Natural killer cell (primary cell): ENCODE results near the gene ENSA. TPM values are rescaled to one million over a fixed set of nuclear protein-coding genes. Genes with fewer than 3 reads are reported as not detected.
"Not testable (repeated sequence)": the region's sequence is repeated elsewhere in the genome, so short reads cannot be mapped to it uniquely, and the experiment has no call there.

ENCODE experiments used
- ATAC-seq, 3 donors: fragments of 150-1000 bp in 2 of 3; fragments of 200-7000 bp in 1 of 3; cut with Tn5 transposase; 1 replicate in 1 of 3; 2 replicates in 2 of 3; pipeline ENCODE4 v1.10.0; 2021; ENCODE audit warnings: mild to moderate bottlenecking in 2 of 3, moderate library complexity in 2 of 3
- DNase-seq, 2 donors: peaks; one replicate each; pipeline versions ENCODE4 v3.0.0 to v3.0.0-alpha.2; 2013 to 2021; ENCODE audit warnings: mixed read lengths in 1 of 2
- H3K27ac ChIP-seq: one replicate; pipeline ENCODE4 v1.5.1; 2013; ENCODE audit warnings: mild to moderate bottlenecking, low read length
- H3K27me3 ChIP-seq: one replicate; pipeline ENCODE4 v1.6.1; 2013; ENCODE audit warnings: low read length; ENCODE audit not compliant: control insufficient read depth, insufficient read depth
- H3K36me3 ChIP-seq: one replicate; pipeline ENCODE4 v1.6.1; 2013; ENCODE audit warnings: low read length; ENCODE audit not compliant: control insufficient read depth, insufficient read depth
- H3K4me1 ChIP-seq: one replicate; pipeline ENCODE4 v1.6.1; 2013; ENCODE audit warnings: low read length; ENCODE audit not compliant: control insufficient read depth, insufficient read depth
- H3K4me3 ChIP-seq: one replicate; pipeline ENCODE4 v1.5.1; 2013; ENCODE audit warnings: low read length
- H3K9me3 ChIP-seq: one replicate; pipeline ENCODE4 v1.6.1; 2013; ENCODE audit warnings: low read length; ENCODE audit not compliant: control insufficient read depth, insufficient read depth
- H3K27ac Mint-ChIP-seq, 2 donors: one replicate each; pipeline ENCODE4 v1.8.0; 2022; ENCODE audit warnings: mild to moderate bottlenecking in 2 of 2, mixed read lengths in 2 of 2, moderate library complexity in 1 of 2
- H3K27me3 Mint-ChIP-seq, 2 donors: one replicate each; pipeline ENCODE4 v1.8.0; 2022; ENCODE audit warnings: low read depth in 2 of 2, mixed read lengths in 2 of 2
- H3K36me3 Mint-ChIP-seq: one replicate; pipeline ENCODE4 v1.8.0; 2022; ENCODE audit warnings: mixed read lengths
- H3K4me1 Mint-ChIP-seq, 2 donors: one replicate each; pipeline ENCODE4 v1.8.0; 2022; ENCODE audit warnings: mixed read lengths in 2 of 2
- H3K4me3 Mint-ChIP-seq: one replicate; pipeline ENCODE4 v1.8.0; 2022; ENCODE audit warnings: mild to moderate bottlenecking, moderate library complexity, mixed read lengths
- H3K9me3 Mint-ChIP-seq, 2 donors: one replicate each; pipeline ENCODE4 v1.8.0; 2022; ENCODE audit warnings: mixed read lengths in 2 of 2
- CTCF ChIP-seq: fragments of 200-600 bp; IDR thresholded peaks from one replicate; pipeline ENCODE4 v1.8.0; 2022; ENCODE audit warnings: antibody characterized with exemption
- WGBS: methylation state at CpG from one replicate; pipeline ENCODE4 v1.1.7; 2013; ENCODE audit warnings: missing lambda C conversion rate; ENCODE audit not compliant: insufficient coverage; 5-methylcytosine and 5-hydroxymethylcytosine counted together
- intact Hi-C: fragments of 100-400 bp; cut with micrococcal nuclease; formaldehyde crosslinking; loops from one replicate; pipeline ENCODE4 v1.14.2; 2022
- total RNA-seq, 4 donors: library from RNA; stranded (reverse); fragments of 120-200 nt in 1 of 4; gene quantifications; one replicate each; pipeline versions ENCODE4 v1.2.3 to v1.2.4, GENCODE V29; 2013 to 2022

ENSA gene
- total RNA-seq, 3 donors from 2014 or later (not counting 1 experiment from before 2014, with no cell fraction given), result 185 to 228 (median 220) TPM

- Mint-ChIP-seq H3K27ac (peak overlapping the region; percentile 96 to 99), H3K4me3 (peak overlapping the region; percentile 100), H3K4me1 (peaks cover 64 to 68% of the 10 kb centered on the region in 2 donors), H3K27me3 (no peaks in the 10 kb centered on the region), H3K9me3 (no peaks in the 10 kb centered on the region), H3K36me3 (peaks cover 33% of the 10 kb centered on the region)
- intact Hi-C loops, result loop anchor here (2.0 kb wide), 1 partner anchor 45 kb away; no protein-coding TSS in a partner anchor
- Histone ChIP-seq H3K27ac (peak overlapping the region; percentile 8), H3K4me1 (peaks cover 50% of the 10 kb centered on the region), H3K36me3 (peaks cover 67% of the 10 kb centered on the region), H3K4me3 (peak overlapping the region; percentile 79), H3K27me3 (no peaks in the 10 kb centered on the region), H3K9me3 (no peaks in the 10 kb centered on the region)
- no peak for ATAC-seq
- DNase-seq, result peak in 1 of 2 donors; percentile 26
- TF ChIP-seq CTCF, result no peak
- 10% methylated on average over 1 of the region's 1 CpG for WGBS
Observed at GRCh38 chr1:150575518-150576366, 53.7 kb downstream of the ENSA start.

GRCh38 chr1:150575072-150575489 lies 54.3 kb downstream of the ENSA start:
- peak overlapping the region; percentile 100 for H3K4me3 Mint-ChIP-seq
- ATAC-seq, result no peak
- Histone ChIP-seq H3K4me3 (peak overlapping the region; percentile 79), H3K4me1 (peaks cover 53% of the 10 kb centered on the region), H3K36me3 (peaks cover 70% of the 10 kb centered on the region), H3K9me3 (no peaks in the 10 kb centered on the region), H3K27me3 (no peaks in the 10 kb centered on the region), H3K27ac (peak overlapping the region; percentile 46)
- intact Hi-C loops, result no loop called here
- H3K4me1 Mint-ChIP-seq, result peaks cover 64 to 68% of the 10 kb centered on the region in 2 donors
- no peaks in the 10 kb centered on the region for H3K27me3 Mint-ChIP-seq
- 5% methylated on average over 1 of the region's 4 CpGs for WGBS
- TF ChIP-seq CTCF, result no peak
- H3K36me3 Mint-ChIP-seq, result peaks cover 36% of the 10 kb centered on the region
- DNase-seq, result peak in 1 of 2 donors; percentile 18
- peak overlapping the region; percentile 96 to 99 for H3K27ac Mint-ChIP-seq
- no peaks in the 10 kb centered on the region for H3K9me3 Mint-ChIP-seq

- WGBS, result 46% methylated on average over 4 of the region's 6 CpGs
- Histone ChIP-seq H3K36me3 (peaks cover 70% of the 10 kb centered on the region), H3K27me3 (no peaks in the 10 kb centered on the region), H3K27ac (peak overlapping the region; percentile 46), H3K4me1 (peaks cover 54% of the 10 kb centered on the region), H3K4me3 (peak overlapping the region; percentile 79), H3K9me3 (no peaks in the 10 kb centered on the region)
- ATAC-seq (no peak), DNase-seq (peak in 1 of 2 donors; percentile 51)
- TF ChIP-seq CTCF, result no peak
- Mint-ChIP-seq H3K36me3 (peaks cover 40% of the 10 kb centered on the region), H3K27ac (peak overlapping the region; percentile 96 to 99), H3K27me3 (no peaks in the 10 kb centered on the region), H3K4me1 (peaks cover 67 to 70% of the 10 kb centered on the region in 2 donors), H3K4me3 (peak overlapping the region; percentile 100), H3K9me3 (no peaks in the 10 kb centered on the region)
- intact Hi-C loops, result loop anchor here (5.0 kb wide), 1 partner anchor 483 kb away; the partner anchor contains the start of gene CDC42SE1
Observed at GRCh38 chr1:150574260-150575071, 54.9 kb downstream of the ENSA start.

DNA sequence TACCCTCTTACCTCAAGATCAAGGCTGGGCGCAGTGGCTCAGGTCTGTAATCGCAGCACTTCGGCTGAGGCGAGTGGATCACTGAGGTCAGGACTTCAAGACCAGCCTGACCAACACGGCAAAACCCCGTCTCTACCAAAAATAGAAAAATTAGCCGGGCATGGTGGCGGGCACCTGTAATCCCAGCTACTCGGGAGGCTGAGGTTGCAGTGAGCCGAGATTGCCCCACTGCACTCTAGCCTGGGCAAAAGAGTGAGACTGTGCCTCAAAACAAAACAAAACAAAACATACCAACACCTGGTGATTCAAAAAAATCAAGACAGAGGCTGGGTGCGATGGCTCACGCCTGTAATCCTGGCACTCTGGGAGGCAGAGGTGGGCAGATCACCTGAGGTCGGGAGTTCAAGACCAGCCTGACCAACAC lies 55.8 kb downstream of the ENSA start:
- peak overlapping the region; percentile 53 for H3K27ac ChIP-seq
- H3K9me3 ChIP-seq, H3K27me3 ChIP-seq, H3K9me3 Mint-ChIP-seq, H3K27me3 Mint-ChIP-seq, ATAC-seq, H3K4me3 ChIP-seq: not testable (repeated sequence)
- H3K36me3 Mint-ChIP-seq, result peaks cover 40% of the 10 kb centered on the region
- H3K36me3 ChIP-seq, result peaks cover 67% of the 10 kb centered on the region
- H3K27ac Mint-ChIP-seq, result peak overlapping the region; percentile 96 to 99
- 54% methylated on average over 13 of the region's 13 CpGs for WGBS
- peak in 1 of 2 donors; percentile 33 for DNase-seq
- peaks cover 62% of the 10 kb centered on the region for H3K4me1 ChIP-seq
- intact Hi-C loops, result loop anchor here (5.0 kb wide), 1 partner anchor 484 kb away; the partner anchor contains the start of gene CDC42SE1
- H3K4me1 Mint-ChIP-seq, result peaks cover 72 to 78% of the 10 kb centered on the region in 2 donors
- H3K4me3 Mint-ChIP-seq, result peak overlapping the region; percentile 57
